Natural killer cell (primary cell): ENCODE measurements around the gene EXOSC5. TPM values are rescaled to one million over a fixed set of nuclear protein-coding genes. Genes with fewer than 3 reads are reported as not detected.

Source experiments
- ATAC-seq, 3 donors: fragments of 150-1000 bp in 2 of 3; fragments of 200-7000 bp in 1 of 3; cut with Tn5 transposase; 1 replicate in 1 of 3; 2 replicates in 2 of 3; pipeline ENCODE4 v1.10.0; 2021; ENCODE audit warnings: mild to moderate bottlenecking in 2 of 3, moderate library complexity in 2 of 3
- DNase-seq, 2 donors: peaks; one replicate each; pipeline versions ENCODE4 v3.0.0 to v3.0.0-alpha.2; 2013 to 2021; ENCODE audit warnings: mixed read lengths in 1 of 2
- H3K27ac ChIP-seq: one replicate; pipeline ENCODE4 v1.5.1; 2013; ENCODE audit warnings: mild to moderate bottlenecking, low read length
- H3K27me3 ChIP-seq: one replicate; pipeline ENCODE4 v1.6.1; 2013; ENCODE audit warnings: low read length; ENCODE audit not compliant: control insufficient read depth, insufficient read depth
- H3K36me3 ChIP-seq: one replicate; pipeline ENCODE4 v1.6.1; 2013; ENCODE audit warnings: low read length; ENCODE audit not compliant: control insufficient read depth, insufficient read depth
- H3K4me1 ChIP-seq: one replicate; pipeline ENCODE4 v1.6.1; 2013; ENCODE audit warnings: low read length; ENCODE audit not compliant: control insufficient read depth, insufficient read depth
- H3K4me3 ChIP-seq: one replicate; pipeline ENCODE4 v1.5.1; 2013; ENCODE audit warnings: low read length
- H3K9me3 ChIP-seq: one replicate; pipeline ENCODE4 v1.6.1; 2013; ENCODE audit warnings: low read length; ENCODE audit not compliant: control insufficient read depth, insufficient read depth
- H3K27ac Mint-ChIP-seq, 2 donors: one replicate each; pipeline ENCODE4 v1.8.0; 2022; ENCODE audit warnings: mild to moderate bottlenecking in 2 of 2, mixed read lengths in 2 of 2, moderate library complexity in 1 of 2
- H3K27me3 Mint-ChIP-seq, 2 donors: one replicate each; pipeline ENCODE4 v1.8.0; 2022; ENCODE audit warnings: low read depth in 2 of 2, mixed read lengths in 2 of 2
- H3K36me3 Mint-ChIP-seq: one replicate; pipeline ENCODE4 v1.8.0; 2022; ENCODE audit warnings: mixed read lengths
- H3K4me1 Mint-ChIP-seq, 2 donors: one replicate each; pipeline ENCODE4 v1.8.0; 2022; ENCODE audit warnings: mixed read lengths in 2 of 2
- H3K4me3 Mint-ChIP-seq: one replicate; pipeline ENCODE4 v1.8.0; 2022; ENCODE audit warnings: mild to moderate bottlenecking, moderate library complexity, mixed read lengths
- H3K9me3 Mint-ChIP-seq, 2 donors: one replicate each; pipeline ENCODE4 v1.8.0; 2022; ENCODE audit warnings: mixed read lengths in 2 of 2
- whole genome bisulfite sequencing: methylation state at CpG from one replicate; pipeline ENCODE4 v1.1.7; 2013; ENCODE audit warnings: missing lambda C conversion rate; ENCODE audit not compliant: insufficient coverage; 5-methylcytosine and 5-hydroxymethylcytosine counted together
- intact Hi-C: fragments of 100-400 bp; cut with micrococcal nuclease; formaldehyde crosslinking; loops from one replicate; pipeline ENCODE4 v1.14.2; 2022
- total RNA-seq, 4 donors: library from RNA; stranded (reverse); fragments of 120-200 nt in 1 of 4; gene quantifications; one replicate each; pipeline versions ENCODE4 v1.2.3 to v1.2.4, GENCODE V29; 2013 to 2022
- TF ChIP-seq, protein P1 (sequence below): fragments of 200-600 bp; IDR thresholded peaks from one replicate; pipeline ENCODE4 v1.8.0; 2022; ENCODE audit warnings: antibody characterized with exemption

The EXOSC5 gene
- total RNA-seq, 3 donors from 2014 or later (not counting 1 experiment from before 2014, with no cell fraction given), result 9.0 to 11.6 (median 9.5) TPM

DNA sequence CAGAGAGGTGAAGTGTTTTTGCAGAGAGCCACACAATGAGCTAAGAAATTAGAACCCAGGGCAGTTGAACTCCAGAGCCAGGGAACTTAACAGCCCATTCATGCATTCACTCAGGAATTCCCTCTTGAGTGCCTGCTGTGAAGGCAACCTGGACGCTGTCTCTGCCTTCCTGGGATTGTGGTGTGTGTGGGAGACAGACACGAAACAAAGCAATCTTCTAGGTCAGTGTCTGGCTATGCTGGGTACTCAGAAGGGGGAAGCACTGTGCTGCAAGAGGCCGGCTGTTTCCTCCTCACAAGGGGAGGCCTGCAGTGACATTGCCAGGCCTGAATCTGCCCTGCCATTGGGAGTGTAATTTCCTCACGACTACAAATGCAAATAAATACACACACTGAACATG lies 10.1 kb upstream of the EXOSC5 start:
- Mint-ChIP-seq H3K27me3 (no peaks in the 10 kb centered on the region), H3K9me3 (no peaks in the 10 kb centered on the region), H3K27ac (no peak overlapping the region), H3K36me3 (no peaks in the 10 kb centered on the region), H3K4me1 (peaks cover 6 to 34% of the 10 kb centered on the region in 2 donors), H3K4me3 (no peak overlapping the region)
- H3K9me3 ChIP-seq, result no peaks in the 10 kb centered on the region
- ATAC-seq, result no peak
- no peak for DNase-seq
- H3K4me3 ChIP-seq, result no peak overlapping the region
- WGBS, result 54% methylated on average over 4 of the region's 4 CpGs
- H3K27ac ChIP-seq, result no peak overlapping the region
- peaks cover 22% of the 10 kb centered on the region for H3K4me1 ChIP-seq
- no peaks in the 10 kb centered on the region for H3K27me3 ChIP-seq
- peaks cover 15% of the 10 kb centered on the region for H3K36me3 ChIP-seq
- intact Hi-C loops, result no loop called here
- TF ChIP-seq, protein P1, sequence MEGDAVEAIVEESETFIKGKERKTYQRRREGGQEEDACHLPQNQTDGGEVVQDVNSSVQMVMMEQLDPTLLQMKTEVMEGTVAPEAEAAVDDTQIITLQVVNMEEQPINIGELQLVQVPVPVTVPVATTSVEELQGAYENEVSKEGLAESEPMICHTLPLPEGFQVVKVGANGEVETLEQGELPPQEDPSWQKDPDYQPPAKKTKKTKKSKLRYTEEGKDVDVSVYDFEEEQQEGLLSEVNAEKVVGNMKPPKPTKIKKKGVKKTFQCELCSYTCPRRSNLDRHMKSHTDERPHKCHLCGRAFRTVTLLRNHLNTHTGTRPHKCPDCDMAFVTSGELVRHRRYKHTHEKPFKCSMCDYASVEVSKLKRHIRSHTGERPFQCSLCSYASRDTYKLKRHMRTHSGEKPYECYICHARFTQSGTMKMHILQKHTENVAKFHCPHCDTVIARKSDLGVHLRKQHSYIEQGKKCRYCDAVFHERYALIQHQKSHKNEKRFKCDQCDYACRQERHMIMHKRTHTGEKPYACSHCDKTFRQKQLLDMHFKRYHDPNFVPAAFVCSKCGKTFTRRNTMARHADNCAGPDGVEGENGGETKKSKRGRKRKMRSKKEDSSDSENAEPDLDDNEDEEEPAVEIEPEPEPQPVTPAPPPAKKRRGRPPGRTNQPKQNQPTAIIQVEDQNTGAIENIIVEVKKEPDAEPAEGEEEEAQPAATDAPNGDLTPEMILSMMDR, result no peak

DNA sequence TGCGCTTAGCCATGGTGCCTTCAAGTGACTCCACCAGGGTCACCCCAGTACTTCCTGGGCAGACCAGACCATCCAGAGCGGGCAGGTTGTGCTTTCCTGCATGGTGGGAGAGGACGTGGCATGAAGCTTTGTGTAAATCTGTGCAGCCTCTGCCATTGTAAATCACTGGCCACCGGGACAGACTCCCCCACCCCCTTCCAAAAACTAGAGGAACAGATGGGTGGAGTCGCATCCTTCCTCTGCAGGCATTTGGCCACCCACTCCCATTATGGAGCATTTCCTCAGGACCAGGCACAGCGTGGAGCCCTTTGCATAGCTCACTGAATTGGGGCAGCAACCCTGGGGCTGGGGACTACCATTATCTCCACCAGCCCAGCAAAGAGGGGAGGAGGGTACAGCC lies 8.6 kb upstream of the EXOSC5 start:
- Histone ChIP-seq H3K4me1 (peaks cover 22% of the 10 kb centered on the region), H3K27ac (no peak overlapping the region)

DNA sequence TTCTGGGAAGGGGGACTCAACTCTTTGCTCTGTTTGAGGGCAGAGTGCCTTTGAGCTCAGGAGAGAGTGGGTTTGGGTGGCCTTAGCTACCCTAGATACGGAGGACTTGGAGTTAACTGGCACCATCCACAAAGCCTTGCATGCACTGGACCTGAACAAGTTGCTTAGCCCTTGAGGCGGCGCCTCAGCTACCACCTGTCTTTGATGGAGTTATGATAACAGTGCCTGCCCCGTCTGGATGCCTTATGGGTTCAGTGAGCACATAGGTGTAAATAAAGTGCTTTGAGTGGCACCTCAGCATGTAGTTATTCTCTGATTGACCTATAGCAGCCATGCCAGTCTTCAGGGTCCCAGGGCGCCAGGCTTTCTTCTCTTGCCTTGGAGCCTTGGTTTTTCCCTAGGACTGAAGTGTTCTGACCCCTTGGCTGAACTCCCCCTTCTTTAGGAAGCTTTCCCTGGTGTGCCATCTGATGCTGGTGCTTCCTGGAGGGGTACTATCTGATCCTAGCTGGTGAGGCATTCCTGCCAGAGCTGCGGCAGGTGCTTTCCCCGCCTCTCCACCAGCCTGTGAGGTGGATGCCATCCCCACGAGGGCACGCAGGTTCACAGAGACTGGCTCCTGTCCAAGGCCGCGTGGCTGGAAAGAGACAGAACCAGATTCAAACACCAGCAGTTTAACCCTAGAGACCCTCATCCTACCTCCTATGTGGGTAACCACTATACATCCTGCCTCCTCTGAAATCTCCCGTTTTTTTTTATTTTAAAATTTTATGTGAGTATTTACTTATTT lies 6.2 kb upstream of the EXOSC5 start:
- WGBS, result 63% methylated on average over 11 of the region's 12 CpGs
- Histone ChIP-seq H3K4me3 (no peak overlapping the region), H3K27ac (no peak overlapping the region), H3K9me3 (no peaks in the 10 kb centered on the region), H3K36me3 (peaks cover 7% of the 10 kb centered on the region), H3K4me1 (peaks cover 10% of the 10 kb centered on the region), H3K27me3 (no peaks in the 10 kb centered on the region)
- Mint-ChIP-seq H3K27ac (no peak overlapping the region), H3K4me3 (no peak overlapping the region), H3K36me3 (no peaks in the 10 kb centered on the region), H3K27me3 (no peaks in the 10 kb centered on the region), H3K4me1 (peaks cover 8 to 31% of the 10 kb centered on the region in 2 donors), H3K9me3 (no peaks in the 10 kb centered on the region)
- ATAC-seq (no peak), DNase-seq (no peak)
- intact Hi-C loops, result no loop called here
- TF ChIP-seq, protein P1, result no peak

More for the DNA sequence above, 8.6 kb upstream of the EXOSC5 start:
- 92% methylated on average over 6 of the region's 6 CpGs for WGBS
- H3K36me3 Mint-ChIP-seq, result no peaks in the 10 kb centered on the region
- DNase-seq (no peak), ATAC-seq (no peak)
- Histone ChIP-seq H3K27me3 (no peaks in the 10 kb centered on the region), H3K36me3 (peaks cover 10% of the 10 kb centered on the region), H3K4me3 (no peak overlapping the region), H3K9me3 (no peaks in the 10 kb centered on the region)
- TF ChIP-seq, protein P1, result no peak
- no peak overlapping the region for H3K27ac Mint-ChIP-seq
- peaks cover 6 to 33% of the 10 kb centered on the region in 2 donors for H3K4me1 Mint-ChIP-seq
- no peaks in the 10 kb centered on the region for H3K27me3 Mint-ChIP-seq
- intact Hi-C loops, result no loop called here
- H3K4me3 Mint-ChIP-seq, result no peak overlapping the region
- H3K9me3 Mint-ChIP-seq, result no peaks in the 10 kb centered on the region
